GM19035 (cell line): Measurements from ENCODE around the gene ADARB2.

Source experiments
- ATAC-seq: cut with Tn5 transposase; IDR thresholded peaks from one replicate; pipeline ENCODE4 v1.9.1; 2021; ENCODE audit not compliant: unreplicated experiment

Gene ADARB2

DNA sequence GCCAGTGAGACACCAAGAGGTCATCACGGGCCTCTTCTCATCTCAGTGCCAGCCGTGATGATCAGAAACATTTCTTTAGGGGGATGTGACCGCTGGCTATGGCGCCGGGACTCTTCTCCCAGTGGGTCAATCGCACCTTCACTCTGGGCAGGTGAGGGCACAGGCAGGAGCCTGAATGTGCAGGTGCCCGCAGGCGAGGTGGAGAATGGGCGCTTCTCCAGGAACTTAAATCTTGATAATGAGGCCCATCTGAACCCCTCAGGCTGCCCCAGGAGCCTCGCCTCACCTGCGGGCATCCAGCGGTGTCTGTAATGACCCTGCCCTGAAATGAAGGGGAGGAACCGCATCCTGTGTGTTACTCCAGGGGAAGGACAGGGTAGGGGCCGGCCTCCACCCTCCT, 204.7 kb downstream of the ADARB2 start:
- ATAC-seq: no peak

DNA sequence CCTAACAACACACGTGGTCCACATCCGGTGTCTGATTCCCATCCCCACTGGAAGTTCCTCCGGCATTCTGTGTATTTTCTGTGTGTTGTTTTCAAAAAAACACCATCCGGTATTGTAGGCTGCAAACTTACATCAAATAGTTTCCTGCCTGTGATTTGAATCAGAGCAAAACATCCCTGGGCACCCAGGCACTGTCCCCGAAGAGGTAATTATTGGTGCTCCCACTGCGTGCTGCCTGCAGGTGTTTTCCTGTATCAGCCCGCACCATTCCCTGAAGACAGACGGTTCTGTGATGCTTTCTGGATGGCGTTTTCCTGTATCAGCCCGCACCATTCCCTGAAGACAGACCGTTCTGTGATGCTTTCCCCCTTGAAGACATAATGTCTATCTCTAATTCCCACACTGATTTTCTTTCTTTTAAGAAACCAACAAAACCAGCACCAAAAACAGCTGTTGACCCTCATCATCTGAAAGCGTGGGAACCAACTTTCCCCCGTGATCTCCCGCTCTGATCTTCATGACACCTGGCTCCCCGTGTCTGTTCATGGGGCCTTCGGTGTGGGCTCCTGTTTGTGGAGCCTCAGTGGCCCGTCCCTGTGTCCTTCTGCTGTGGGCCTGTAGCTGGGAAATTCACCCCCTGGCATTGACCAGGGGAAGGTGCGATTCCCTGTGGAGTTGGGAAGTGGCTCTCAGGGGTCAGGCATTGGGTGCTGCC, 205.3 kb downstream of the ADARB2 start:
- no peak for ATAC-seq

DNA sequence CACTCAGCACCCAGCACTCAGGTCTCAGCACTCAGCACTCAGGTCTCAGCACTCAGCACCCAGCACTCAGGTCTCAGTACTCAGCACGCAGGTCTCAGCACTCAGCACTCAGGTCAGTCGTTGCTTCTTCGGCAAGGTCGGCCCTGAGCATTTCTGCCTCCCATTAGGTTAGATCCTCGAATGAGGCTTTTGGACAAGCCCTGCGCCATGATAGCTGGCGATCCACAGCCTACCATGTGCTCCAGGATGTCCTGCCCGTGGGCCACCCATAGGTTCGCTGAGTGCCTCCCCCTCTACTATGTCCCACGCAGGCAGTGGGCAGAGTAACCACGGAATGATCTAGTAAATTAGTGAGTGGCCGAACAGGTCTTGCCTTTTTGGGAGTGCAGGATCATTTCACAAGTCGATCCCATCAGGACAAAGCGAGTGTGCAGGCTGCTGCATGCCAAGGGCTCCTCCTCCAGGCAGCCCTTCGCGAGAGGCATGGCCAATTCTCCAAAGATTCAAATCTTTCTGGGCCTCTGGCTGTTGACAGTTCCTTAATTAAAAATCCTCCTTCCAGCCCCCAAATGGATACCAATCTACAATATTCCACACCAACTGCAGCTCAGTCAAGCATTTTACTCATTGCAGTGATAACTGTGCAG, 206.3 kb downstream of the ADARB2 start:
- no peak for ATAC-seq

DNA sequence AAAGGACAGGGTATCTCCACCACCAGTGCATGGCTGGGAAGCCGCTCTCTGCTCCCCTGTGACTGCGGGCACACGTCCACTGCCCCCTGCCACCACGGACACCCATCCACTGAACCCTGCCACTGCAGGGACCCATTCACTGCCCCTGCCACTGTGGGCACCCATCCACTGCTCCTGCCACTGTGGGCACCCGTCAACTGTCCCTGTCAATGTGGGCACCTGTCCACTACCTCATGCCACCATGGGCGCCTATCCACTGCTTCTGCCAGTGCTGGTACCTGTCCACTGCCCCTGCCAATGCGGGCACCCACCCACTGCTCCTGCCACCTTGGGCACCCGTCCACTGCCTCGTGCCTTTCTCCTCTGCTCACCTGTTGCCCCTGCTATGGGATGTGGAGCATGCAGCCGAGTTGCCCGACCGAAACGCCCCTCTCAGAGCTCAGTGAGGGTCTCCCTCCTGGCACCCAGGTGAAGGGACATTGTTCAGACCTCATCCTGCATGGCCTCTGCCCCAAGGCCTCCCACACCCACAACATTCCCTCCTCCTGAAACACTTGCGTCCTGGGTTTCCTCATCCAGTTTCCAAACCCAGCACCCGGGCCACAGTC, 207.4 kb downstream of the ADARB2 start:
- no peak for ATAC-seq

DNA sequence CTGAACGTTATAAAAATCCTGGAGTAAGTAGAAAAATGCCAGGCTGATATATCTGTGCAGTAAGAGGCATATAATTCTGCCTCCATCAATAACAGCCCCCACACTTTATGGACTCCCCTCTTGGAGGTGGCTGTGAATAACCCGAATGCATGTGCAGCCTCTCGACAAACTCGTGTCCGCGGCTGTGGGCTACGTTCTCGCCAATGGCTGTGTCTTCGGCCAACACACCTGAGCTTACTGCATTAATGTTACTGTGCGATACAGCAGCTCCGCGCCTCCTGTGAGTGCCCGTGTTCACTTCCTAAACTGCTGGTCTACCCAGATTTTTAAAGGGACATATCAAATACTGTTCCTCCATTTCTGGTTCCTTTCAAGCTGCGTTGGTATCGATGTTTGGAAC, 209.4 kb downstream of the ADARB2 start:
- no peak for ATAC-seq

DNA sequence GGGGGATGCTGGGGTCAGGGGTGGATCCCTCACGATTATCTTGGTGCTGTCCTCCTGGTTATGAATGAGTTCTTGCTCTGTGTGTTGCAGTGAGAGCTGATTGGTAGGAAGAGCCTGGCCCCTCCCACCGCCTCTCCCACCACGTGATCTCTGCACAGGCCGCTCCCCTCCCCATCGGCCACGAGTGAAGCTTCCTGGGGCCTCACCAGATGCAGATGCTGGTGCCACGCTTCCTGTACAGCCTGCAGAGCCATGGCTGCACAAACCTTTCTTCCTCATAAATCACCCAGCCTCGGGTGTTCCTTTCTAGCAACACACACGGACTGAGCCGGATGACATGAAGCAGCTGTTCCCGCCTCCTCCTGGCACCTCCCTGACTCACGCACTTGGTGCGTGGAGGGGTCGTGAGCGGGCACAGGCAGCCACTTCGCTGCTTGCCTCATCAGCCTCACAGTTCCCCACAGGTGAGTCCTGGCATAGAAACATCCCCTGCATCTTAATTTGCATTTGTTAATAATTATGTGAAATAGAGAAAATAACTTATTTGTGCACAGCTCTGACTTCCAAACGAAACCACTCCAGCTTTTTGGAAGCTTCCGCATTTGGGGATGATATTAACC, 210.8 kb downstream of the ADARB2 start:
- no peak for ATAC-seq

DNA sequence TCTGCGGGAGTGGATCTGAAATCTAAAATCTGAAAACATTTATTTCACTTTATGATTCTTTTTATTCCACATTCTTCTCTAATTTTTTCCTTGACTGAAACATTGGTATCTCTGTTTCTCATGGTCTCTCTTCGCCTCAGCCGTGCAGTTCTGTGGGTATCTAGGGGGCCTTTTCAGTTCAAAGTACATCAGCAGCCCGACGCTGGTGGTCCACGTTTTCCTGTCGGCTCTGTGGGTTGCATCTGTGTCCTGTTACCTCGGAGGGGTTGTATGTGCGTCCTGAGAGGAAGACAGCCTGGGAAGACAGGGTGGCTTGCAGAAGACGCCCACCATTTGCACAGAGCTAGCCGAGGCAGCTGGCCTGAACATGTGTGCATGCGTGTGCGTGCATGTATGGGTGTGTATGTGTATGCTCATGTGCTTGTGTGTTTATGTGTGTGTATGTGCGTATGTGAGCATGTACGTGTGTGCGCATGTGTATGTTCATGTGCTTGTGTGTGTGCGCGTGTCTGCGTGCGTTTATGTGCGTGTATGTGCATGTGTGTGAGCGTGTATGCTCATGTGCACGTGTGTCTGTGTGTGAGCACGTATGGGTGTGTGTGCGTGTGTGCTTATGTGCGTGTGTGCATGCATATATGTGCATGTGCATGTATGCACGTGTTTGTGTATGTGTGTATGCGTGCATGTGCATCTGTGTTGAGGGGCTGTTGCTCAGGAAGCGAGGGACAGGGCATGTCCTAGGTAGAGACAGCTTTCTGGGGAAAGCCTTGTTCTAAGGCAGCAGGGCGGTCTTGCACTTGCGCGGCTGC, 211.8 kb downstream of the ADARB2 start:
- no peak for ATAC-seq

DNA sequence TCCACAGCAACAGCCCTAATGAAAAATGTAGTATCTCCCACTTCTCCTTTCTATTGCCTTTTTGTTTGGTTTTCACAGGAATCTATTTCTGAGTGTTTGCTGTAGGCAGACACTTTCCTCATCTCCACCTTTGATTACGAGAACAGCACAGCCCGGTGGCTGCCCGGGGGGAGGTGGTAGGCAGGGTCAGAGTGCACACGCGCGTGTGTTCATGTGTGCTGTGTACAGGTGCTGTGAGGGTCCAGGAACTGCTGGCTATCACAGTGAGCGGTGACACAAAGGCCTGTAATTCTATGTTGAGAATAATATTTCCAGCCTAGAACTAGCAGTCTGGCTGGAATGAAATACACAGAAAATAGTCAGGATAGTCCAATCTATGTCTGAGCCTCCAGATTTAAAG, 212.8 kb downstream of the ADARB2 start:
- no peak for ATAC-seq

DNA sequence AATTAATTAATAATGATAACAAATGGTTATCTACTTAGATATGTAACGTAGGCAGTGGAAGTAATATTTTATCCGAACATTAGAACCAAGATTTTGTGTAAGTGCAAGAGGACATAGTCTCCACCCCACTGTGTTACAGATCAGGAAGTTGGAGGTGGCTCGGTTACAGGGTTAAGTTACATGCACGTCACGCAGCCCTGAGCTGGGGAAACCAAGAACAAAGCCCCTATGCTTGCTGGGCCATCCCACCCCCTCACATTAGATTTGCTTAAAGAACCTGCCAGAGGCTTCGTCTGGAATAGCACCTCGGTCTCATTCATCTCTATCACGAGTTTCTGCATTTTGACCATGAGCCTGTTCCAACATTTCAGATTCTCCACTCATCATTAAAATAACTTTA, 214.1 kb downstream of the ADARB2 start:
- ATAC-seq: no peak

DNA sequence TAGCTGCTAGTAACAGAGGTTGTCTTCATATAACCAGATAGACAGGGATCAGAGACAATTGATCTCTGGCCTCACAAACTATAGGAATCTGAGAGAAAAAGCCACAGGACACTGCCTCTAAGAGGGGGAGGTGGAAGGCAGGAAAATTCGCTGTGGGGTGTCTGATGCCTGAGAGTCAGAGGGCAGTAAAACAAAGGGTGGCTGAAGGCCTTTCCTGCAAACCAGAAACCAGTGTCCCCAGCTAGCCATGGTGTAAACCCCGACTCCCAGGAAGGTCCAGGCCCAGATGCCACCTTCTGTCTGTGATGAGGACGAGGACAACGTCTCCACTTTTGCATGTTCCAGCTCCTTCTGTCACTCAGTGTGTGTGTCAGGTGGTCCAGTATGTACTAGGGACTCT, 215.1 kb downstream of the ADARB2 start:
- no peak for ATAC-seq

DNA sequence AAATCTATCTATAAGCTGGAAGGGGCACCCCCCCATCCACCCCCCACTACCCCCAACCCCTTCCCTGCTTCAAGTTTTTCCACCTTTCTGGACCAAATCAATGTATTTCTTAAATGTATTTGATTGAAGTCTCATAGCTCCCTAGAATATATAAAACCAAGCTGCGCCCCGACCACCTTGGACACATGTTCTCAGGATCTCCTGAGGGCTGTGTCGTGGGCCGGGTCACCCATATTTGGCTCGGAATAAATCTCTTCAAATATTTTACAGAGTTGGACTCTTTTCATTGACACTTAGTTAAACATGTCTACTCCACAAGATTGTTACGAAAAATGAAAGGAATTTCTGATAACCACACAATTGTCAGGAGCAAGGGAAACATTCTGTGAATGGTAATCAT, 215.6 kb downstream of the ADARB2 start:
- no peak for ATAC-seq

DNA sequence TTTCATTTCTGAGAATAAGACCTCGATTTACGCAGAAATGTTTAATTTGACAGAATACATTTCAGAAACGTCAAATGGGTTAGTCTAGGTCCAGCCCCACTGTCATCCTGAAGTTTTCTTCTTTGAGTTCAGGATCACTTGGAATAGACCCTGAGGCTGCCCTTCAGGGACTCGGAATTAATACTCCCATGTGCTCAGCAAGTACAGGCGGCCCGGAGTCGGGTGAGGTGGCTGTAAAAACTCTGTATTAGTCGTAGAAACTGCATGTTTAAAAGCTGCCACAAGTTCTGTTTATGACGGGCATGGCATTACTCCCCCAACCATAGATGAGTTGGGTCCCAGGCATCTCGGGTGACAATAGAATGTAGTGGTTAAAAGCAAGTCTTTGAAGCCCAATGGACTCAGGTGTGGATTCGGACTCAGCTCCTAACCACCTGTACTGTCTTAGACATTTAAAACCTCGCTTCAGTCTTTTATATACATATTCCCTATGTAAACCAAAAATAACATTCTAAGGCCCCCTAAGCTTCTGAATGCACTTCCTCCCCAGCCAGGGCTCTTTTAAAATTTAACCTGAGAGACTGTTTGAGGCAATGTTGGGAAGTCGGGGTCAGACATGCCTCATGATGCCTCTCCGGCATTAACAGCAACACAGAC, 216.3 kb downstream of the ADARB2 start:
- no peak for ATAC-seq

DNA sequence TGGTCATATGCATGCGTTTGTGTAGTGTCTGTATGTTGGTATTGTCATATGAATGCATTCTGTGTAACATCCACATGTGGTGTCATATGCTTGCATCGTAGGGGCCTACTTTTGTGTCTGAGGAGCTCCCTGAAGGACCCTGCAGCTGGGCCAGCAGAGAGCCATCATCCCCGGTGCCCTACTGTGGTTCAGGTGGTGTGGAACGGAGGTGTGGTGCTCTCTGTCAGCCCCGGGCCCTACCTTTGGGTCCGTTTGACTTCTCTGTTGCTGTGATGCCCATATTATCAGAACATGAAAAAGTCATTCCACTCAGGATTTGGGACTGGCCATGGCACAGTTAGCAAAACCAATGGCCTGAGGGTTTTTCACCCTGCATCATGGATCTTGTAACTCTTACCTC, 217.9 kb downstream of the ADARB2 start:
- no peak for ATAC-seq

DNA sequence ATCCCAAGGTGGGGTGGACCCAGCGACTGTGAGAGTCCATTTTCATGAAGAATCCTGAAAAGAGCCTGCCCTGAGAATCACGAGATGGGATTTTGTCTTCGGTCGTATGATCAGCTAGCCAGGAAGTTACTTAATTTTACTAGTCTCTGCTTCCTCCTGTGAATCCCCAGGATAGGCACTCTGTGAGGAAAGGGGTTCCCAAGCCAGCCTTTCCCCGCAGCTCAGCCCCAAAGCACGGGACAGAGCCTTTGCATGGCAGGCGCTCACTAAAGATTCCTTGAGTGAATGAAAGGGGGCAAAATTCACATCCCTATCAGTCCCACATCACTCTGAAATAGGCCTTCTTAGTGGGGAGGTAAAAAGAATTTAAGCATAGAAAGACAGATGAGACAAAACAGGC, 219.6 kb downstream of the ADARB2 start:
- no peak for ATAC-seq

DNA sequence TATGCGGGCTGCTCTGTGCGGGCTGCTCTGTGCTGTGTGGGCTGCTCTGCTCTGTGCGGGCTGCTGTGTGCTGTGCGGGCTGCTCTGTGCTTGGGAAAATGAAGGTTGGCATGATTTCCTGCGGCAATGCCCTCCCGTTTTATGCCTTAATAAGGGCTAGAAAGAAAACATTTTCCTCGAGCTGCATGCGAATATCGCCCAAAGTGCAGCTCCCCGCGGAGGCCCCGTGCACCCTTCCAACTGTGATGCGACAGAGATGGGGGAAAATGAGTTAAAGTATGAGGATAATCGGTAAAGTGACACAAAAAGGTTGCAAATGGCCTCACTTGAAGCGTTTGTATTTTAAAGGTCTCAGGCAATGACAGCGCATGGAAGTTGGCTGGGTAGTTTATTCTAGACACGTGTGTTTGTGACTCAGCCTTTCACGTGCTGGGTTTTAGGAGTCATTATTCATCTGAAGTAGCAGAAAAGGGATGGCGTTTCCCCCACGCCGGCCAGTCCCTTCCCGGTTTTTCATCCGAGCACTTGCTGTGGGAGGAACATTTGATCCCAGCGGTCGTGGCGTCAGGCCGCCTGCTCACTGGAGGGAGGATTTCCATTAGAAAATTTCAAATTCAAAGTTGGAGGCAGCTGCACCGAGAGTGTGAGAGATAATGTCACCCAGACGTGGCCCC, 220.7 kb downstream of the ADARB2 start:
- ATAC-seq: no peak

DNA sequence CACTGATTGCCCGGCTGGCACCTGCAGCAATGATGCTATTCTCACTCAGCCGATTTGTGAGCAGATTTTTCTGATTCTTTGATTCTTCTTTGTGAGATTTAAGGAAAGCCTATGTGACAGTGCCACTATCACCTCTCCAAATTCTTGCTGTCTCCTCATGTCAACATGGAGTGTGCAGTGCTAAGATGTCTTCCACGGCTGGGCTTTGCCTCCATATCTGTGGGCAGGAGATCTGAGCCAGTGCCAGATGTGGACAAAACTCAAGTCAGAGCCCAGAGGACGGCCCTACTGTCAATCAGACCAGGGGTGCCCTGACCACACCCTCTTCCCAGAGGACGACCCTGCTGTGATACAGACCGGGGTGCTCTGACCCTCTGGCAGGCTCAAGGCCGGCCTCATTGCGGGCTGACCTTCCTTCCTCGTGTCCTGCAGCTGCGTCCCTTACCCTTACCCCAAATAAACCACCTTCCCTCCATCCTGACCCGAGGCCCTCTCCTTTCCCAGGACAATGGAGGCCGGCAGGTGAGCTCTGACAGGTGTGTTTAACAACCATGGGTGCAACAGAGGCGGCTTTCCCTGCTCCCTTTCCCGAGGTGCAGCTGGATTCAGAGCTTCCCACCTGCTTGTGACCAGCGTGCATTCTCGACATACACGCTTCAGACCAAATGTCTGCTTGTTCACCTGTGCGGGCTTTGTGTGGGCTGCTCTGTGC, 221.4 kb downstream of the ADARB2 start:
- ATAC-seq: no peak

DNA sequence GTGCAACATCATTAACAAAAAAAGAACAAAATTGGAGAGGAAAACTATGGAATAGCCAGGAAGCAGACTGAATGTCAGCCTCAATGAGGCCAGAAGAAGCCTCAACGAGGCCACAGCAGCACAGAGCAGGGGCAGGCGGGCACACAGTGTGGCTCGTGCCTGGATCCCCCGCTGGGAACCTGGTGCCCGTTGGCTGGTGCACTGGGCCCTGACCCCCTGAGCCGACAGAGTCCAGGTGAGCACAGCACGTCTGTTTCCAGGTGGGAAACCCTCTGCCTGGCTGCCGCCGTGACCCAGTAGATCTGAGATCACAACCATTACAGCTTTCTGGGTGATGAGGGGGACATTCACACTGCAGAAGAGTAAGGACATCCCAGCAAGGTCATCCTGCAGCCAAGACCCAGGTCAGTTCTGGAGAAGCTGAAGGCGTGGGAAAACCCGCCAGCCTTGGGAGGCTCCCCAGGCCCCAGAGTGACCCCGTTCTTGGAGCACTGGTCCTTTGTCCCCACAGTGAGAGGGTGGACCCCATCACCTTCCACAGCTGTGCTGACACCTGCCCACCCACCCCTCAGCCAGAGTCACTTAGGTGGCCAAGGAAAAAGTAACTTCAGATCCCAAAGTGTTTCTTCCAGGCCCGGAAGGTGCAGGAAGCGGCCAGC, 222.1 kb downstream of the ADARB2 start:
- ATAC-seq: no peak

DNA sequence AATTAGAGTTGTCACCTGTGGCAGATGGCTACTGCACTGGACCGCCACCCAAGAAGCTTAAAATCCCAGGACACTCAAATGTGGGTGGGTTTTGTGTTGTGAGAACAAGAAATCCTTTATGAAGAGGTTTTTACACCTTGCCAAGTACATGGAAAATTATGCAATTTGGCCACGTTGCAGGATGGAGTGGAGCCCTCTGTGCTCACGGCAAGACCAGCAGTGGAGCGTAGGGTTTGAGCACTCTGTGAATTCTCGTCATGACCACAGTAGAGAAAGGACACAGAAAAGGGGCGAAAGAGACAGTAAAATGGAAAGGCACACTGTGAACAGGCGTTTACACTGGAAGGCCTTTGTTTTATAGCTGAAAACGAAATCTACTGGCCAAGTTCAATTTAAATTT, 222.6 kb downstream of the ADARB2 start:
- no peak for ATAC-seq

DNA sequence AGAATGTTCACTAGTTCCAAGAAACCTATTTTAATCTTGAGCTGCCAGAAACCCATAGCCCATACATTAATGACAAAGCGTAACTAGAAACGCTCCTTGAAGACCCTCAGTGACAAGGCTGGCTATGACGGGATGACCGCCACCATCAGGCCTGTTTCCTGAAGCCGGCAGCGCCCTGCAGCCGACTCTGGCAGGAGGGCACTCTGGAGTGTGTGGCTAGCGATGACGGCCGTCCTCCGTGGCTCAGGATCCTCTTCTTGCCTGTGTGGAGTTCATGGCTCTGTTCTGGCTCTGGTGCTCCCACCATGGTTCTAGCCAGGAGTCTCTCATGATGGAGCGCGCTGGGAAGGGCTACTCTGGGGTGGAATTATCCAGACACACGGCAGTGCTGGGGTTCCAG, 224.1 kb downstream of the ADARB2 start:
- ATAC-seq: no peak
